ENCODE measurements around the gene ZNF408. TPM values are rescaled to one million over a fixed set of nuclear protein-coding genes. Genes with fewer than 3 reads are reported as not detected.

The ZNF408 gene
- total RNA-seq (2014; rRNA removed; shearing (Covaris generic)) (7.2 and 15.2 TPM in 2 replicates), total RNA-seq (2022) (13.8 and 15.7 TPM in 2 replicates), Bru-seq, nascent RNA (percentile 67 among the genes with signal in this experiment), BruChase-seq, experiment 1, labeled RNA remaining after a 6-hour chase (percentile 57 among the genes with signal in this experiment), BruChase-seq, experiment 2, labeled RNA remaining after a 2-hour chase (percentile 57 among the genes with signal in this experiment)
- long read RNA-seq, transcript ZNF408-201 (5 exons, 2,442 nt), result major isoform, 24 of 41 reads
- long read RNA-seq, partial matches to known transcripts, result 4 of 41 reads
- long read RNA-seq, other reads (novel, unspliced or antisense), result 13 of 41 reads

DNA sequence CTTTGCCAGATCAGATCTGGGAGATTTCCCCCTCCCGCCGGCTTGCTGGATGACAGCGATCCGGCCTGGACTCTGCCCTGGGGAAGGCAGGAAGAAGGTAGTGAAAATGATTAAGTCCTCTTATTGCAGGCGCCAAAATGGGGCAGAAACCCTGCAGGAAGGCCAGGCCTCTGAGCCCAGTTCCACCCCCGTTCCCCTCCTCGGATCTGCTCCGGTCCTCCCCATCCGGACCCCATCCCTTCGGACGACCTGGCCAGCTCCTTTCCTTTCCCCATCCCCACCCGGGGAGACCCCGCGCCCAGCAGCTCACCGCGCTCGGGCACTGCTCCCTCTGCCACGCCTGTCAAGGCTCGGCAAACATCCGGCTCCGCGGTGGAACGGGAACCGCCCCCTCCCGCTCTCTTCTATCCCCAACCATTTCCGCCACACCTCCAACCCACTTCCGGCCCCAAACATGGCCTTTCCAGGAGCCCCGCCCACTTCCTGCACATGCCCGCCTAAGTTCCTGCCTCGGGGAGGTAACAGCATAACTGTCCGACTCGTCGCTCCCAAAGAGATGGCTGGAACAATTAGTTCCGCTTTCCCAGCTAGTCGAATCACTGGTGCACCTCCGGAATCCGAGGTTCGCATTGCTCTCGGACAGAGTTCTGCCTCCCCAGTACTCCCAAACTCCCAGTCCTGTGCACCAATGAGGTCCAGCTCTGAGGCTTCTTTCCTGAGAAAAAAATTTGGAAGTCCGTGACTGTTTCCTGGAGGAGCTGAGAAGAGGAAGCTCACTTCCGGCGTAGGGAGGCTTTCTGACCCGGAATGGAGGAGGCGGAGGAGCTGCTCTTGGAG is at the start of gene ZNF408, which contains the start of gene ARHGAP1:
ZNF408 (plus strand) TSS at position 791 of the 837 bp plus-strand sequence; CDS start at position 808, 17 bp downstream.
ARHGAP1 (minus strand) TSS at position 379 of the 837 bp plus-strand sequence. CDS start 4,512 bp downstream, outside the sequence.
- DNase-seq (ENCODE audit: low spot score), result peak; percentile 99
- TF ChIP-seq EZH2phosphoT487 (IDR thresholded peaks at IDR 0.05; ENCODE audit: borderline replicate concordance, low read depth, low read length), result no peak
- TF ChIP-seq, protein P1, sequence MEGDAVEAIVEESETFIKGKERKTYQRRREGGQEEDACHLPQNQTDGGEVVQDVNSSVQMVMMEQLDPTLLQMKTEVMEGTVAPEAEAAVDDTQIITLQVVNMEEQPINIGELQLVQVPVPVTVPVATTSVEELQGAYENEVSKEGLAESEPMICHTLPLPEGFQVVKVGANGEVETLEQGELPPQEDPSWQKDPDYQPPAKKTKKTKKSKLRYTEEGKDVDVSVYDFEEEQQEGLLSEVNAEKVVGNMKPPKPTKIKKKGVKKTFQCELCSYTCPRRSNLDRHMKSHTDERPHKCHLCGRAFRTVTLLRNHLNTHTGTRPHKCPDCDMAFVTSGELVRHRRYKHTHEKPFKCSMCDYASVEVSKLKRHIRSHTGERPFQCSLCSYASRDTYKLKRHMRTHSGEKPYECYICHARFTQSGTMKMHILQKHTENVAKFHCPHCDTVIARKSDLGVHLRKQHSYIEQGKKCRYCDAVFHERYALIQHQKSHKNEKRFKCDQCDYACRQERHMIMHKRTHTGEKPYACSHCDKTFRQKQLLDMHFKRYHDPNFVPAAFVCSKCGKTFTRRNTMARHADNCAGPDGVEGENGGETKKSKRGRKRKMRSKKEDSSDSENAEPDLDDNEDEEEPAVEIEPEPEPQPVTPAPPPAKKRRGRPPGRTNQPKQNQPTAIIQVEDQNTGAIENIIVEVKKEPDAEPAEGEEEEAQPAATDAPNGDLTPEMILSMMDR (conservative IDR thresholded peaks at IDR 0.05; ENCODE audit: low read length), result no peak
- Histone ChIP-seq H3K9me3 (ENCODE audit: low read length) (no peaks in the 10 kb centered on the region), H3K4me2 (ENCODE audit: low read length) (peak within 1 kb of the TSS; percentile 92), H3K4me1 (ENCODE audit: insufficient read depth, low read length, poor library complexity, severe bottlenecking) (peaks cover 19% of the 10 kb centered on the region), H3K4me3 (ENCODE audit: low read depth, low read length, poor library complexity, severe bottlenecking) (peak within 1 kb of the TSS; percentile 92), H4K20me1 (ENCODE audit: insufficient read depth, low read length) (no peaks in the 10 kb centered on the region), H3K36me3 (ENCODE audit: insufficient read depth, low read length) (peaks cover 37% of the 10 kb centered on the region), H3K9me2 (ENCODE audit: insufficient read depth, low read length) (no peaks in the 10 kb centered on the region), H3K79me2 (ENCODE audit: insufficient read depth, low read depth, low read length) (peaks cover 35% of the 10 kb centered on the region), H3K27ac (ENCODE audit: low read depth, low read length, poor library complexity, severe bottlenecking) (peak within 1 kb of the TSS; percentile 59), H2AFZ (ENCODE audit: low read length) (peak within 1 kb of the TSS; percentile 63)
- CTCF ChIA-PET (ENCODE audit: unreplicated experiment), result interaction anchor here (1.2 kb wide), 1 partner anchor 452 kb away, joined by 4 read pairs; no protein-coding TSS in a partner anchor
- BruUV-seq (replicated peaks), result no TSS peak
- intact Hi-C loops (cut with micrococcal nuclease; ENCODE audit: unreplicated experiment), result no loop called here
- POLR2A ChIA-PET, result interaction anchor here (0.6 to 1.6 kb wide), 10 partner anchors 11 to 839 kb away, joined by 3 to 11 read pairs (median 4); partner anchors contain the start of genes ATG13 and HARBI1

- no peak for DNase-seq (ENCODE audit: low spot score)
- BruUV-seq (replicated peaks), result no TSS peak
- H3K9me2 ChIP-seq (ENCODE audit: insufficient read depth, low read length), result no peaks in the 10 kb centered on the region
- no peaks in the 10 kb centered on the region for H4K20me1 ChIP-seq (ENCODE audit: insufficient read depth, low read length)
- H3K4me1 ChIP-seq (ENCODE audit: insufficient read depth, low read length, poor library complexity, severe bottlenecking), result no peaks in the 10 kb centered on the region
- ChIA-PET CTCF (ENCODE audit: unreplicated experiment) (no interaction called here), POLR2A (interaction anchor here (0.9 kb wide), 1 partner anchor 77 kb away, joined by 4 read pairs; no protein-coding TSS in a partner anchor)
- H3K27ac ChIP-seq (ENCODE audit: low read depth, low read length, poor library complexity, severe bottlenecking), result no peak overlapping the region
- H3K4me2 ChIP-seq (ENCODE audit: low read length), result no peak overlapping the region
- no peaks in the 10 kb centered on the region for H3K9me3 ChIP-seq (ENCODE audit: low read length)
- TF ChIP-seq, protein P1 (conservative IDR thresholded peaks at IDR 0.05; ENCODE audit: low read length), result no peak
- TF ChIP-seq EZH2phosphoT487 (IDR thresholded peaks at IDR 0.05; ENCODE audit: borderline replicate concordance, low read depth, low read length), result no peak
- H3K36me3 ChIP-seq (ENCODE audit: insufficient read depth, low read length), result peaks cover 72% of the 10 kb centered on the region
- no peaks in the 10 kb centered on the region for H3K79me2 ChIP-seq (ENCODE audit: insufficient read depth, low read depth, low read length)
- intact Hi-C loops (cut with micrococcal nuclease; ENCODE audit: unreplicated experiment), result no loop called here
- no peak overlapping the region for H2AFZ ChIP-seq (ENCODE audit: low read length)
- H3K4me3 ChIP-seq (ENCODE audit: low read depth, low read length, poor library complexity, severe bottlenecking), result no peak overlapping the region
These were observed 45.2 kb upstream of the ZNF408 start for GRCh38 chr11:46655631-46656030.

Measured in OCI-LY7 (cell line).